ENCODE measurements around the gene ADH1B. TPM values are rescaled to one million over a fixed set of nuclear protein-coding genes. Genes with fewer than 3 reads are reported as not detected.
"Not testable (repeated sequence)": the region's sequence is repeated elsewhere in the genome, so short reads cannot be mapped to it uniquely, and the experiment has no call there.

The ADH1B gene
- total RNA-seq, result 0.76 TPM
- 58.8 TPM for polyA plus RNA-seq
- long read RNA-seq, donor 1, result 0 reads
- long read RNA-seq, donor 2, result 0 reads
- long read RNA-seq, donor 3, full-length matches to known transcripts, result 1 of 1 reads
- long read RNA-seq, donor 3, partial matches to known transcripts, result 0 of 1 reads
- long read RNA-seq, donor 3, other reads (novel, unspliced or antisense), result 0 of 1 reads
- long read RNA-seq, donor 4, partial matches to known transcripts, result 0 of 1 reads
- long read RNA-seq, donor 4, other reads (novel, unspliced or antisense), result 0 of 1 reads
- long read RNA-seq, donor 5, full-length matches to known transcripts, result 2 of 2 reads
- long read RNA-seq, donor 5, partial matches to known transcripts, result 0 of 2 reads
- long read RNA-seq, donor 5, other reads (novel, unspliced or antisense), result 0 of 2 reads
- long read RNA-seq, donor 6, full-length matches to known transcripts, result 2 of 2 reads
- long read RNA-seq, donor 6, partial matches to known transcripts, result 0 of 2 reads
- long read RNA-seq, donor 6, other reads (novel, unspliced or antisense), result 0 of 2 reads
- long read RNA-seq, donor 7, full-length matches to known transcripts, result 1 of 1 reads
- long read RNA-seq, donor 7, partial matches to known transcripts, result 0 of 1 reads
- long read RNA-seq, donor 7, other reads (novel, unspliced or antisense), result 0 of 1 reads
- long read RNA-seq, donor 8, result 0 reads
- long read RNA-seq, donor 9, result 0 reads
- long read RNA-seq, donor 10, full-length matches to known transcripts, result 1 of 1 reads
- long read RNA-seq, donor 10, partial matches to known transcripts, result 0 of 1 reads
- long read RNA-seq, donor 10, other reads (novel, unspliced or antisense), result 0 of 1 reads

DNA sequence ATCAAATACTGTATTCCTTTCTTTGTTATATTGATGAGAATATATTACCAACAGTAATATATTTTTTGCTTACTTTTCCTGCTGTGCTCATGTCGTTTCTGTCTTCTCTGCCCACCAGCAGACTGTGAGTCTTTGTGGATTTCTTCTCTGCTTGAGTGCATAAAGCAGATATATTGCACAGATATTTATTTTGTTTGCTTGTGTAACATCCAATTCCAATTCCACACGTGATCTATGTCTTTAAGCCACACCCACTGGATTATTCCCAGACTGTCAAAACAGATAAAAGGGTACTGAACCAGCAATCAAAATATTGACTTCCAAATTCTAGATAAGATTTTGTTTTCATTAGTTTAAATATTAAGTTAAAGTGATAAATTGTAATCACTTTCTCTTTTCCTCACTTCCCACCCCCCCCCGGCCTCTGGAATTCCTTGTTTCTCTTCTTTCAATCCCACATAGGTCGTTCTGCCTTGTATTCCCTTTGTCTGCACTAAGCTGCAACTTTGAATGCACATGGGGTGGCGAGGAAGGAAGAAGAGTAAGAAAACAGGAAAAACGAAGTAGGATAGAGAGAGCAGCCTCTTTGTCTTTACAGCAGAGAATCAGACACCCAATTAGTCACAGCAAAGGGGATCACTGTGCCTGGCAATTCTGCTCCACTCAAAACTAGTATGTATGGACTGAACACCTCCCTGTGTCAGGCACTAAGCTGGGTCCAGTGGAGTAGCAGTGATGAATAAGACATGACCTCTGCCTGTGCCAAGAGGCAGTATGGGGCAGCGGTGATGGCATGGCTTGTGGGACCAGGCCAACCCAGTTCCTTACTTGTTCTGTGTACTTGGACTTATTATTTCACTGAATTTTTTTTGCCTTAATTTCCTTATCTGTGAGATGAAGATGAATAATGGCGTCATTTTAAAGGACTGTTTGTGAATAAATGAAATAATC lies at the start of gene ADH1B:
TSS of gene ADH1B (minus strand) at position 161 of the 951 bp plus-strand sequence. CDS start at position 91, 70 bp downstream.
- whole genome bisulfite sequencing, result 65% methylated on average over 8 of the region's 8 CpGs

DNA sequence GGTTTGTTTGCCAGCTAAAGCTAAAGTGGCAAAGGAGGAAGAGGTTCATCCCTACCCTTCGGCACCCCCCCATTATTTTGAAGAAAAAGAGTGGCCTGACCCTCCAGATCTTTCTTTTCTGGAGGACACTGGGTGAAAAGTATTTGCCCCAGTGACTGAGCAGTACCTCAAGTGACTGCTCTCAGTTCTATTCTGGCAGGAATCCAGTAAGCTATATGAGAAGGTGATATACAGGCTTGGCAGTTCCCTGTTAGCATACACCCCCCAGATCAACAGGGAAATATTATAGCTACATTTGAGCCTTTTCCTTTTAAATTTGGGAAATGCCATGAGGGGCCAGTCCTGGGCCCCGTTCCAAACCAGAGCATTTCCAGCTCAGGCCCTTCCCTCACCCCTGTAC lies 46.6 kb upstream of the ADH1B start:
- not testable (repeated sequence) for H3K36me3 ChIP-seq (ENCODE audit: control insufficient read depth in 2 of 2, insufficient read depth in 2 of 2, low read length in 1 of 2); H3K27ac ChIP-seq (ENCODE audit: low read depth in 1 of 2, low read length in 1 of 2); H3K4me1 ChIP-seq (ENCODE audit: control insufficient read depth in 2 of 2, insufficient read depth in 2 of 2, low read length in 2 of 2); H3K4me3 ChIP-seq (ENCODE audit: low read length in 2 of 2); H3K27me3 ChIP-seq (ENCODE audit: control insufficient read depth in 2 of 2, insufficient read depth in 1 of 2, low read length in 1 of 2); DNase-seq (ENCODE audit: low read depth in 6 of 9, low spot score in 9 of 9); H3K9me3 ChIP-seq (ENCODE audit: control insufficient read depth in 2 of 2, insufficient read depth in 1 of 2, low read length in 1 of 2)
- 87% methylated on average over 2 of the region's 2 CpGs for WGBS

More for the DNA sequence above, at the start of gene ADH1B:
- no peaks in the 10 kb centered on the region for H3K36me3 ChIP-seq (ENCODE audit: control insufficient read depth in 2 of 2, insufficient read depth in 2 of 2, low read length in 1 of 2)
- H3K4me1 ChIP-seq (ENCODE audit: control insufficient read depth in 2 of 2, insufficient read depth in 2 of 2, low read length in 2 of 2), result no peaks in the 10 kb centered on the region
- no peaks in the 10 kb centered on the region for H3K9me3 ChIP-seq (ENCODE audit: control insufficient read depth in 2 of 2, insufficient read depth in 1 of 2, low read length in 1 of 2)
- H3K4me3 ChIP-seq (ENCODE audit: low read length in 2 of 2), result no peak within 1 kb of the TSS
- H3K27me3 ChIP-seq (ENCODE audit: control insufficient read depth in 2 of 2, insufficient read depth in 1 of 2, low read length in 1 of 2), result no peaks in the 10 kb centered on the region
- DNase-seq (ENCODE audit: low read depth in 6 of 9, low spot score in 9 of 9), result no peak
- H3K27ac ChIP-seq (ENCODE audit: low read depth in 1 of 2, low read length in 1 of 2), result no peak within 1 kb of the TSS

DNA sequence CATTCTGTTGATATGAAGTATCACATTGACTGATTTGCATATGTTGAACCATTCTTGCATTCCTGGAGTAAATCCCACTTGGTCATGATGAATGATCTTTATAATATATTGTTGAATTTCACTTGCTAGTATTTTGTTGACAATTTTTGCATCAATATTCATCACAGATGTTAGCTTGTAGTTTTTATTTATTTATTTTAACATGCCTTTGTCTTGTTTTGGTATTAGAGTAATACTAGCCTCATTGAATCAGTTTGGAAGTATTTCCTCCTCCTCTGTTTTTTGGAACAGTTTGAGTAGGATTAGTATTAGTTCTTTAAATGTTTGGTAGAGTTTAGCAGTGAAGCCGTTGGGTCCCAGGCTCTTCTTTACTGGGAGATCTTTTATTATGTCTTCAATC lies 45.3 kb upstream of the ADH1B start:
- no peaks in the 10 kb centered on the region for H3K4me1 ChIP-seq (ENCODE audit: control insufficient read depth in 2 of 2, insufficient read depth in 2 of 2, low read length in 2 of 2)
- no peak overlapping the region for H3K4me3 ChIP-seq (ENCODE audit: low read length in 2 of 2)
- WGBS, result 44% methylated on average over 1 of the region's 1 CpG
- no peaks in the 10 kb centered on the region for H3K27me3 ChIP-seq (ENCODE audit: control insufficient read depth in 2 of 2, insufficient read depth in 1 of 2, low read length in 1 of 2)
- no peak overlapping the region for H3K27ac ChIP-seq (ENCODE audit: low read depth in 1 of 2, low read length in 1 of 2)
- DNase-seq (ENCODE audit: low read depth in 6 of 9, low spot score in 9 of 9), result no peak
- no peaks in the 10 kb centered on the region for H3K36me3 ChIP-seq (ENCODE audit: control insufficient read depth in 2 of 2, insufficient read depth in 2 of 2, low read length in 1 of 2)
- H3K9me3 ChIP-seq (ENCODE audit: control insufficient read depth in 2 of 2, insufficient read depth in 1 of 2, low read length in 1 of 2), result no peaks in the 10 kb centered on the region

DNA sequence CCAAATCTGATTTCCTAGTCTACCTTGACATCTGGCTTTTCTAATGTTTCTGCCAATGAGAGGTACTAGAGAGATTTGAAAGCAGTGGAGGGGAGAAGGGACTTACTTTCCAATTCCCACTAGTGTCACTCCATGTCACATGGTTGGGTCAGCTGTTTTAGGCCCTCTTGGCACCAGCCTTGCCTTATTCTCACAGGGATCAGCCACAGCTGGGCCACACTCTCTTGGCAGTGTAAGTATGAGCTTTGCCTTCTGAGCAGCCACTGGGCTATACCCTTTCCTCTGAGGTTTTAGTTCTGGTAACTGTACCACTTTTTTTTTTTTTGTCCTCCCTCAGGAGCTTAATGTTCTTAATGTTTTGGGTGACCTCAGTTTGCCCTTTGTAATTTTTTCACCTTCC lies 41.6 kb upstream of the ADH1B start:
- Histone ChIP-seq H3K4me1 (ENCODE audit: control insufficient read depth in 2 of 2, insufficient read depth in 2 of 2, low read length in 2 of 2) (no peaks in the 10 kb centered on the region), H3K9me3 (ENCODE audit: control insufficient read depth in 2 of 2, insufficient read depth in 1 of 2, low read length in 1 of 2) (no peaks in the 10 kb centered on the region), H3K36me3 (ENCODE audit: control insufficient read depth in 2 of 2, insufficient read depth in 2 of 2, low read length in 1 of 2) (no peaks in the 10 kb centered on the region), H3K27me3 (ENCODE audit: control insufficient read depth in 2 of 2, insufficient read depth in 1 of 2, low read length in 1 of 2) (no peaks in the 10 kb centered on the region), H3K27ac (ENCODE audit: low read depth in 1 of 2, low read length in 1 of 2) (no peak overlapping the region), H3K4me3 (ENCODE audit: low read length in 2 of 2) (no peak overlapping the region)
- no peak for DNase-seq (ENCODE audit: low read depth in 6 of 9, low spot score in 9 of 9)

DNA sequence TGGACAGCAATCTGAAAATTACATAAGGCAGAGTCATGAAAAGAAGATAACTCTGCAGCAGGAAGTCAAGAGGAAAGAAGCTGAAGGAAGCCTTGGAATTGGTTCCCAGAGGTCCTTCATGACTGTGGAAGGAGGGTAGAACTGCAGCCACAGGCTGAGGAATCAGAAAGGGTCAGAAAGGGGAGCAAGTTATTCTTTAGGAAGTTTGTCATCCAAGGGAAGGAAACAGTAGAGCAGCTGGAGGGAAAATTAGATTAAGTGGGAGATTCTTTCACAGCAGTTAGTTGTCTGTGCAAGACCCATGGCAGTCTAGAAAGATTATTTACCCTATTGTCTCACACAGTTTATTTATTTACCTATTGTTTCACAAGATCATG lies 40.7 kb upstream of the ADH1B start:
- H3K4me1 ChIP-seq (ENCODE audit: control insufficient read depth in 2 of 2, insufficient read depth in 2 of 2, low read length in 2 of 2), result no peaks in the 10 kb centered on the region
- no peak overlapping the region for H3K27ac ChIP-seq (ENCODE audit: low read depth in 1 of 2, low read length in 1 of 2)
- DNase-seq (ENCODE audit: low read depth in 6 of 9, low spot score in 9 of 9), result no peak
- no peaks in the 10 kb centered on the region for H3K9me3 ChIP-seq (ENCODE audit: control insufficient read depth in 2 of 2, insufficient read depth in 1 of 2, low read length in 1 of 2)
- H3K27me3 ChIP-seq (ENCODE audit: control insufficient read depth in 2 of 2, insufficient read depth in 1 of 2, low read length in 1 of 2), result no peaks in the 10 kb centered on the region
- H3K4me3 ChIP-seq (ENCODE audit: low read length in 2 of 2), result no peak overlapping the region
- H3K36me3 ChIP-seq (ENCODE audit: control insufficient read depth in 2 of 2, insufficient read depth in 2 of 2, low read length in 1 of 2), result no peaks in the 10 kb centered on the region

DNA sequence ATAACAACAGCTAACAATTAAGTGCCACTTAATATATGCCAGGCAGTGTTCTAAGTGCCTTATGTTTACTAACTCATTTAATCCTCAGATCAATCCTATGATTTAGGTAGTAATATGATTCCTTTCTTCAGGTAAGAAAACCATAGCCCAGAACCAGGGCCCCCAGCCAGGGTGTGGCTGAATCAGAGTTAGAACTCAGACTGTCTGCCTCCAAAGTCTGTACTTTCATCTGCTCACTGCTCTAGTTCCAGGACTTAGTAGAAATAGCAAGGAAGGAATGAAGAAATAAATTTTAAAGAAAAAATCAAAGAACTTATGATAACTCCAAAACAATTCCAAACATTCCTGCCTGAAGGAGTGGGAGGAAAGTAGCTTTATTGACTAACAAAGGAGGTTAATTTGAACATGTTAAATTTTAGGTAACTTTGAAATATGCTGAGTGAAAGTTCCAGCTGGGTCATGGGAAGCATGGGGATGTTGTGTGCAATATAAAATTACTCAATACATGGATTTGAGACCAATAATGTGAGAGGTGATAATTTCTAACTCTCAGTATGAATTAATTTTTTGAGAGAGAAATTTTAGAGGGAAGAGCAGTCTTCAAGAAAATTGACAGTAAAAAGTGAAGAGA lies 40.2 kb upstream of the ADH1B start:
- Histone ChIP-seq H3K4me1 (ENCODE audit: control insufficient read depth in 2 of 2, insufficient read depth in 2 of 2, low read length in 2 of 2) (no peaks in the 10 kb centered on the region), H3K27ac (ENCODE audit: low read depth in 1 of 2, low read length in 1 of 2) (no peak overlapping the region), H3K4me3 (ENCODE audit: low read length in 2 of 2) (no peak overlapping the region), H3K36me3 (ENCODE audit: control insufficient read depth in 2 of 2, insufficient read depth in 2 of 2, low read length in 1 of 2) (no peaks in the 10 kb centered on the region), H3K9me3 (ENCODE audit: control insufficient read depth in 2 of 2, insufficient read depth in 1 of 2, low read length in 1 of 2) (no peaks in the 10 kb centered on the region), H3K27me3 (ENCODE audit: control insufficient read depth in 2 of 2, insufficient read depth in 1 of 2, low read length in 1 of 2) (no peaks in the 10 kb centered on the region)
- DNase-seq (ENCODE audit: low read depth in 6 of 9, low spot score in 9 of 9), result no peak

DNA sequence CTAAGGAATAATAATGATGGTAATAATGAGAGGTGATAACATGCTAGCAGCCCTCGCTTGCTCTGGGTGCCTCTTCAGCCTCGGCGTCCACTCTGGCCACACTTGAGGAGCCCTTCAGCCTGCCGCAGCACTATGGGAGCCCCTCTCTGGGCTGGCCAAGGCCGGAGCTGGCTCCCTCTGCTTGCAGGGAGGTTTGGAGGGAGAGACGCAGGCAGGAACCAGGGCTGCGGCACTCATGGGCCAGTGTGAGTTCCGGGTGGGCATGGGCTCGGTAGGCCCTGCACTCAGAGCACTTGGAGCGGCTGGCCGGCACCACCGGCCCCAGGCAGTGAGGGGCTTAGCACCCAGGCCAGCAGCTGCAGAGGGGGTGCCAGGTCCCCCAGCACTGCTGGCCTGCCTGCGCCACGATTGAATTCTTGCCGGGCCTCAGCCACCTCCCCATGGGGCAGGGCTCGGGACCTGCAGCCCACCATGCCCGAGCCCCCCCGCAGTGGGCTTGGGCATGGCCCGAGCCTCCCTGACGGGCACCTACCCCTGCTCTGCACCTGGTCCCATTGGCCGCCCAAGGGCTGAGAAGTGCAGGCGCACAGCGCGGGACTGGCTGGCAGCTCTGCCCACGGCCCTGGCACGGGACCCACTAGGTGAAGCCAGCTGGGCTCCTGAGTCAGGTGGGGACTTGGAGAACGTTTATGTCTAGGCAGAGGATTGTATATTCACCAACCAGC lies 38.4 kb upstream of the ADH1B start:
- Histone ChIP-seq H3K36me3 (ENCODE audit: control insufficient read depth in 2 of 2, insufficient read depth in 2 of 2, low read length in 1 of 2) (no peaks in the 10 kb centered on the region), H3K4me1 (ENCODE audit: control insufficient read depth in 2 of 2, insufficient read depth in 2 of 2, low read length in 2 of 2) (no peaks in the 10 kb centered on the region), H3K27me3 (ENCODE audit: control insufficient read depth in 2 of 2, insufficient read depth in 1 of 2, low read length in 1 of 2) (no peaks in the 10 kb centered on the region), H3K27ac (ENCODE audit: low read depth in 1 of 2, low read length in 1 of 2) (no peak overlapping the region), H3K4me3 (ENCODE audit: low read length in 2 of 2) (no peak overlapping the region), H3K9me3 (ENCODE audit: control insufficient read depth in 2 of 2, insufficient read depth in 1 of 2, low read length in 1 of 2) (no peaks in the 10 kb centered on the region)
- DNase-seq (ENCODE audit: low read depth in 6 of 9, low spot score in 9 of 9), result no peak
- WGBS, result 95% methylated on average over 27 of the region's 27 CpGs

DNA sequence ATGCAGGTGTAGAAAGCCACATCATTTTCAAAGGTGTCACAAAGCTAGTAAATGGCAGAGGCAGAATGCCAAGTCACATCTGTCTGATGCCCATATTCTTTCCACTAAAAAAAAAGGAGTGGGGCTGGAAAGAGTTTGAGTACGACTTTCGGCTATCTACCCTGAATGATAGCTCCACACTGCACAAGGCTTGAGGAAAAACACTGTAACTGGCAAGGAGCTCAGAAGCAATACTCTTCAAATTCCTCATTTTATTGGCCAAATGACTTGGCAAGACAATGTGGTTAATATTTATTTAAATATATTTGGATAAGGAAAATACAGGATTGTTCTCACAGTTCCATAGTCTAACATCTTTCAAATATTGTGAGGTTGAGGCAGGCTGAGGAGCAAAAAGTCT lies 36.7 kb upstream of the ADH1B start:
- WGBS, result 96% methylated on average over 2 of the region's 2 CpGs
- H3K4me1 ChIP-seq (ENCODE audit: control insufficient read depth in 2 of 2, insufficient read depth in 2 of 2, low read length in 2 of 2), result no peaks in the 10 kb centered on the region
- no peaks in the 10 kb centered on the region for H3K36me3 ChIP-seq (ENCODE audit: control insufficient read depth in 2 of 2, insufficient read depth in 2 of 2, low read length in 1 of 2)
- DNase-seq (ENCODE audit: low read depth in 6 of 9, low spot score in 9 of 9), result no peak
- no peak overlapping the region for H3K4me3 ChIP-seq (ENCODE audit: low read length in 2 of 2)
- H3K27ac ChIP-seq (ENCODE audit: low read depth in 1 of 2, low read length in 1 of 2), result no peak overlapping the region
- H3K27me3 ChIP-seq (ENCODE audit: control insufficient read depth in 2 of 2, insufficient read depth in 1 of 2, low read length in 1 of 2), result no peaks in the 10 kb centered on the region
- no peaks in the 10 kb centered on the region for H3K9me3 ChIP-seq (ENCODE audit: control insufficient read depth in 2 of 2, insufficient read depth in 1 of 2, low read length in 1 of 2)
